SU-DHL-6 (cell line): Measurements from ENCODE around the gene LTB4R2.
A peak's percentile ranks its signal among the peaks of the same experiment; 100 is the strongest.

Experiments used
- H2AFZ ChIP-seq: fragments of 200-600 bp; sonication (generic); 2 replicates; pipeline ENCODE4 v1.6.1; 2014; ENCODE audit warnings: low read depth, mild to moderate bottlenecking, moderate library complexity, mixed read lengths, antibody characterized with exemption, low read length; ENCODE audit not compliant: severe bottlenecking
- H3F3A ChIP-seq: fragments of 200-600 bp; shearing (Covaris generic); 2 replicates; pipeline ENCODE4 v1.6.0; 2016; ENCODE audit warnings: antibody characterized with exemption, mild to moderate bottlenecking; ENCODE audit not compliant: insufficient read depth
- H3K27ac ChIP-seq: fragments of 200-600 bp; sonication (generic); 2 replicates; pipeline ENCODE4 v1.5.1; 2016; ENCODE audit warnings: low read depth, mild to moderate bottlenecking, low read length, moderate library complexity, mixed read lengths
- H3K27me3 ChIP-seq: fragments of 200-600 bp; sonication (generic), shearing (Covaris generic); 2 replicates; pipeline ENCODE4 v1.6.0; 2014; ENCODE audit warnings: mild to moderate bottlenecking, low read length
- H3K36me3 ChIP-seq: fragments of 200-600 bp; sonication (generic); 2 replicates; pipeline ENCODE4 v1.6.1; 2014; ENCODE audit warnings: mild to moderate bottlenecking, low read length, mixed read lengths
- H3K4me2 ChIP-seq: fragments of 300-600, 200-600 bp; shearing (Covaris generic), sonication (generic); 2 replicates; pipeline ENCODE4 v1.6.0; 2014; ENCODE audit warnings: low read length, low read depth, mild to moderate bottlenecking; ENCODE audit not compliant: poor library complexity, severe bottlenecking
- H3K4me3 ChIP-seq: fragments of 200-600 bp; sonication (generic); 2 replicates; pipeline ENCODE4 v1.5.1; 2014; ENCODE audit warnings: antibody characterized with exemption, low read length, mild to moderate bottlenecking, mixed read lengths; ENCODE audit not compliant: insufficient read depth, poor library complexity, severe bottlenecking
- H3K79me2 ChIP-seq: fragments of 200-600 bp; sonication (generic); 2 replicates; pipeline ENCODE4 v1.6.1; 2014; ENCODE audit warnings: mild to moderate bottlenecking, low read length, moderate library complexity; ENCODE audit not compliant: insufficient read depth
- H3K9ac ChIP-seq: fragments of 200-600 bp; sonication (generic); 2 replicates; pipeline ENCODE4 v1.7.0; 2014; ENCODE audit warnings: mild to moderate bottlenecking, low read length
- H3K9me2 ChIP-seq: fragments of 200-600 bp; sonication (generic); replicated peaks from 2 replicates; pipeline ENCODE4 v1.6.1; 2014; ENCODE audit warnings: low read length; ENCODE audit not compliant: insufficient read depth
- H3K9me3 ChIP-seq: fragments of 200-600 bp; sonication (generic); 2 replicates; pipeline ENCODE4 v1.6.1; 2014; ENCODE audit warnings: low read length, mixed read lengths; ENCODE audit not compliant: insufficient read depth
- H4K20me1 ChIP-seq: fragments of 200-600 bp; sonication (generic); 2 replicates; pipeline ENCODE4 v1.6.1; 2014; ENCODE audit warnings: low read depth, mild to moderate bottlenecking, antibody characterized with exemption, low read length, moderate library complexity, mixed read lengths
- EZH2phosphoT487 ChIP-seq: fragments of 200-600 bp; sonication (generic), shearing (Covaris generic); conservative IDR thresholded peaks from 2 replicates; pipeline ENCODE4 v1.6.1; 2018; ENCODE audit warnings: mild to moderate bottlenecking, antibody characterized with exemption, low read length, moderate library complexity, mixed read lengths
- TF ChIP-seq, protein P1 (sequence below): fragments of 200-600 bp; sonication (generic); IDR thresholded peaks from one replicate; pipeline ENCODE4 v1.5.1; 2017; ENCODE audit warnings: antibody characterized with exemption, mild to moderate bottlenecking, low read length, moderate library complexity; ENCODE audit not compliant: insufficient read depth, poor library complexity, severe bottlenecking

LTB4R2 gene

DNA sequence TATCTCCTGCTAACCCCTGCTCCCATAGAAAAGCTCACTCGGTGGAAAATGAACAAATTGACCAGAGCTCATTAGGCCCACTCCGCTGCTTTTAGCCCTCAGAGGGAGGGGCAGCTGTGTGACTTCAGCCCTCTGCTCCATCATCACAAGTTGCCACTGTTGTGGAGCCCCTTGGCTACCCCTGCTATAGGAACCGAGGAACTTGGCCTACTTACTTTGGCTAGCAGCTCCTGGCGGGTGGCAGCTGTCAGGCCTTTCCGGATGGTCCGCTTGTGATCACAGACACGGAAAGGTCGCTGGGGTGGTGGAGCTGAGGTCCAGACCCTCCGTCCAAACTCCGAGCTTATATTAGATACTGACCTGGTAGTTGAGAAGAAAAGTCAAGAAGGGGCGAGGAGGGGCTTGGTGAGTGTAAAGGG lies 2.8 kb upstream of the LTB4R2 start:
- Histone ChIP-seq H3K9me2 (no peaks in the 10 kb centered on the region), H3K9me3 (no peaks in the 10 kb centered on the region), H3K27me3 (no peaks in the 10 kb centered on the region), H3K9ac (no peak overlapping the region), H3K79me2 (no peaks in the 10 kb centered on the region), H2AFZ (no peak overlapping the region), H3K36me3 (no peaks in the 10 kb centered on the region), H3K27ac (no peak overlapping the region), H3K4me3 (no peak overlapping the region), H3K4me2 (no peak overlapping the region), H3F3A (no peaks in the 10 kb centered on the region), H4K20me1 (no peaks in the 10 kb centered on the region)
- TF ChIP-seq, protein P1, sequence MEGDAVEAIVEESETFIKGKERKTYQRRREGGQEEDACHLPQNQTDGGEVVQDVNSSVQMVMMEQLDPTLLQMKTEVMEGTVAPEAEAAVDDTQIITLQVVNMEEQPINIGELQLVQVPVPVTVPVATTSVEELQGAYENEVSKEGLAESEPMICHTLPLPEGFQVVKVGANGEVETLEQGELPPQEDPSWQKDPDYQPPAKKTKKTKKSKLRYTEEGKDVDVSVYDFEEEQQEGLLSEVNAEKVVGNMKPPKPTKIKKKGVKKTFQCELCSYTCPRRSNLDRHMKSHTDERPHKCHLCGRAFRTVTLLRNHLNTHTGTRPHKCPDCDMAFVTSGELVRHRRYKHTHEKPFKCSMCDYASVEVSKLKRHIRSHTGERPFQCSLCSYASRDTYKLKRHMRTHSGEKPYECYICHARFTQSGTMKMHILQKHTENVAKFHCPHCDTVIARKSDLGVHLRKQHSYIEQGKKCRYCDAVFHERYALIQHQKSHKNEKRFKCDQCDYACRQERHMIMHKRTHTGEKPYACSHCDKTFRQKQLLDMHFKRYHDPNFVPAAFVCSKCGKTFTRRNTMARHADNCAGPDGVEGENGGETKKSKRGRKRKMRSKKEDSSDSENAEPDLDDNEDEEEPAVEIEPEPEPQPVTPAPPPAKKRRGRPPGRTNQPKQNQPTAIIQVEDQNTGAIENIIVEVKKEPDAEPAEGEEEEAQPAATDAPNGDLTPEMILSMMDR: no peak
- TF ChIP-seq EZH2phosphoT487: no peak

DNA sequence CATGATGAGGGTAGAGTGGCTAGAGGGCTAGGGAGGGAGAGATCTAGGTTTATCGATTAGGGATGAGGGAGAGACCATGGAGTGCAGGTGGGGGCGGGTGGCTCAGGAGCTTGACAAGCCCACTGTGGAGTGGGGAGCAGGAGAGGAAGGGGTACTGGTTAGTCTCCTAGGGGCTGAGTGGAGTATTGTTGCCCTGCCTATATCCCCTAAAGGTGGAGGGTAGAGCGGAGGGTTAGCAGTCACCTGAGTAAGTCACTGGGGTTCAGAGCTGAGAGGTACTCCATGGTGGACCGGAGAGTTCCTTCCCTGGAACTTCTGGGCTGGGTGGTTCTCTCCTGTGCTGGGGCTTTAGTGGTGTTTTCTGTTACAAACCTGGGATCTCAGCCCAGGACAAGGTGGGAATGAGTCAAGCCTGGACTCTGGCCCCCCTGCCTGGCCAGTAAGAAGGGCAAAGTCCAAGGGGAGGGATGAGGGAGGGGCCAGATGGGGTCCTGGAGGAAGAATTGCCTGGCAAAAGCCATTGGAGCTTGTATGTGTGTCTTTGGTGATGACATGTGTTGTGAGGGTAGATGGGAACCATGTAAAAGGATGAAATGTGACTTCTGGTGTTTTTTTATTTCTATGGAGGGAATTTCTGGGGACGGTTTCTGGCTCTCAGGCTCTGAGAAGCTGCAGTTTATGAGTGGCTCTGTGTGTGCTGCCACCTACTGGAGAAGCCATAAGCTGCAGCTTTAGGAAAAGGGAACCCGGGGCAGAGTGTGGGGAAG lies 2.2 kb upstream of the LTB4R2 start, which contains the start of gene CIDEB:
Gene CIDEB (minus strand): TSS at position 403 of the 767 bp plus-strand sequence. CDS start 119 bp downstream, at position 284.
- no peaks in the 10 kb centered on the region for H3K9me3 ChIP-seq
- no peaks in the 10 kb centered on the region for H3K9me2 ChIP-seq
- no peaks in the 10 kb centered on the region for H3K36me3 ChIP-seq
- H3K4me2 ChIP-seq: no peak within 1 kb of the TSS
- no peak within 1 kb of the TSS for H3K9ac ChIP-seq
- H3F3A ChIP-seq: no peaks in the 10 kb centered on the region
- no peak within 1 kb of the TSS for H3K27ac ChIP-seq
- H3K79me2 ChIP-seq: no peaks in the 10 kb centered on the region
- no peaks in the 10 kb centered on the region for H4K20me1 ChIP-seq
- no peak within 1 kb of the TSS for H3K4me3 ChIP-seq
- H2AFZ ChIP-seq: no peak within 1 kb of the TSS
- no peaks in the 10 kb centered on the region for H3K27me3 ChIP-seq
- TF ChIP-seq EZH2phosphoT487: no peak
- TF ChIP-seq, protein P1: peak; percentile 93

DNA sequence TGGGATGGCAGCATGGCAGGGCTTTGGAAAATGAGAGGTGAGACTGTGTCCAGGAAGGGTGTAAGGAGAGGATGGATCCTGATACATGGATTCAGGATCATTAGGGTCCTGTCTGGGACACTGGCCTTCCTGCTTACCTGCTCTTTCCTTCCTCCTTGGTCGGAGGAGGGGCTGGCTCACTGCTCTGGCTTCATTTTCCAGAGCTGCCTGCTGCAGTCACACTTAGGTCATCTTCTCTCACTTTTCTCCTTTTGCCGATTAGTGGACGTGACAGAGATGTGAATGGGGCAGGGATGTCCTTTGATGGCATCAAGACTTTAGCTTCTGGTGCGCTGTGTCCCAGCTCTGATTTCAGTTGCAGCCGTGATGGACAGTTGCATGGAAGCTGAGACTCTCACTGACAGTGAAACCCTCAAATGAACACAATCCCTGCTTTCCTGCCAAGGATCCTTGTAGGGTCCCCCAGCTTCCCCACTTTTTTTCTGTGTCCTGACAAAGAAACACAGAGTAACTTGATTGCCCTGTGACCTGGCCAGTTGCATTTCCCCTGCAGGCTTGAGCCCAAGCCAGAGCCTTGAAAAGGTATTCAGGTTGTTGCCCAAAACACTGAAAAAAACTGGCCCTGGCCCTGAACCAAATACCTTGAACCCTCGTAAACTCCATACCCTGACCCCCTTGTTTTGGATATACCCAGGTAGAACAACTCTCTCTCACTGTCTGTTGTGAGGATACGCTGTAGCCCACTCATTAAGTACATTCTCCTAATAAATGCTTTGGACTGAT lies 1.4 kb upstream of the LTB4R2 start:
- Histone ChIP-seq H3K9me2 (no peaks in the 10 kb centered on the region), H3F3A (no peaks in the 10 kb centered on the region), H3K27ac (no peak overlapping the region), H2AFZ (no peak overlapping the region), H3K9ac (no peak overlapping the region), H4K20me1 (no peaks in the 10 kb centered on the region), H3K36me3 (no peaks in the 10 kb centered on the region), H3K9me3 (no peaks in the 10 kb centered on the region), H3K79me2 (no peaks in the 10 kb centered on the region), H3K4me2 (no peak overlapping the region), H3K27me3 (no peaks in the 10 kb centered on the region), H3K4me3 (no peak overlapping the region)
- TF ChIP-seq, protein P1: no peak
- TF ChIP-seq EZH2phosphoT487: no peak
